Measurements from ENCODE around the gene HDLBP.

- TF ChIP-seq CTCF (IDR thresholded peaks at IDR 0.05; ENCODE audit: insufficient read depth, low read length, poor library complexity, severe bottlenecking) (no peak), EZH2phosphoT487 (conservative IDR thresholded peaks at IDR 0.05; ENCODE audit: low read length) (no peak)
Observed at GRCh38 chr2:241358470-241358869, 43.0 kb upstream of the HDLBP start.

All from SU-DHL-6 (cell line).